NCI-H2227 treated with DMSO at 0.1 percent for 48 hours (cell line): ENCODE results near the gene FBLN2.

Source experiments
- DNase-seq: peaks from one replicate; lab custom pipeline; 2025; lab: John Stamatoyannopoulos, UW

FBLN2 gene

GRCh38 chr3:13624671-13625125 is 75.8 kb downstream of the FBLN2 start:
- no peak for DNase-seq

- no peak for DNase-seq
Observed at GRCh38 chr3:13626396-13626795, 77.5 kb downstream of the FBLN2 start.

- DNase-seq, result no peak
Observed at GRCh38 chr3:13626915-13627460, 78.1 kb downstream of the FBLN2 start.

GRCh38 chr3:13627681-13628080 is 78.8 kb downstream of the FBLN2 start:
- no peak for DNase-seq

GRCh38 chr3:13628432-13628831 is 79.5 kb downstream of the FBLN2 start:
- no peak for DNase-seq

- DNase-seq, result no peak
Observed at GRCh38 chr3:13628841-13629551, 80.1 kb downstream of the FBLN2 start.

- DNase-seq, result no peak
Observed at GRCh38 chr3:13629644-13630043, 80.7 kb downstream of the FBLN2 start.

- DNase-seq, result no peak
Observed at GRCh38 chr3:13631256-13631655, 82.3 kb downstream of the FBLN2 start.

GRCh38 chr3:13633176-13633575 is 84.3 kb downstream of the FBLN2 start:
- DNase-seq, result no peak

GRCh38 chr3:13634151-13634550 is 85.2 kb downstream of the FBLN2 start:
- no peak for DNase-seq

- DNase-seq, result no peak
Observed at GRCh38 chr3:13634615-13635014, 85.7 kb downstream of the FBLN2 start.

- no peak for DNase-seq
Observed at GRCh38 chr3:13636186-13636585, 87.3 kb downstream of the FBLN2 start.

- DNase-seq, result no peak
Observed at GRCh38 chr3:13636874-13637273, 87.9 kb downstream of the FBLN2 start.

GRCh38 chr3:13637311-13637891 is 88.5 kb downstream of the FBLN2 start:
- no peak for DNase-seq

GRCh38 chr3:13637953-13638352 is 89.0 kb downstream of the FBLN2 start:
- no peak for DNase-seq

GRCh38 chr3:13638927-13639326 is 90.0 kb downstream of the FBLN2 start:
- DNase-seq, result no peak

- DNase-seq, result no peak
Observed at GRCh38 chr3:13642597-13642996, 93.7 kb downstream of the FBLN2 start.

- no peak for DNase-seq
Observed at GRCh38 chr3:13644341-13645117, 95.6 kb downstream of the FBLN2 start.

- DNase-seq, result no peak
Observed at GRCh38 chr3:13645801-13646637, 97.1 kb downstream of the FBLN2 start.

GRCh38 chr3:13647298-13648059 is 98.6 kb downstream of the FBLN2 start:
- DNase-seq, result peak; percentile 21
